HepG2 (cell line): ENCODE data around the gene PPP1R18. TPM values are rescaled to one million over a fixed set of nuclear protein-coding genes. Genes with fewer than 3 reads are reported as not detected.
"Not testable (repeated sequence)": the region's sequence is repeated elsewhere in the genome, so short reads cannot be mapped to it uniquely, and the experiment has no call there.

Experiments
- FOXA3 ChIP-seq: IDR thresholded peaks from 2 replicates; pipeline ENCODE4 v1.6.1; 2016; ENCODE audit warnings: missing genetic modification reagents, missing compliant biosample characterization
- POGZ ChIP-seq: sonication (generic); formaldehyde crosslinking; IDR thresholded peaks from 2 replicates; pipeline ENCODE4 v1.4.0; 2020; ENCODE audit warnings: mild to moderate bottlenecking, missing genetic modification reagents
- SAP130 ChIP-seq: IDR thresholded peaks from 2 replicates; pipeline ENCODE4 v1.6.1; 2016; ENCODE audit warnings: low read depth
- SOX6 ChIP-seq, 2 experiments: fragments of 450-650 bp in 1 of 2; sonication (generic) in 1 of 2; formaldehyde crosslinking in 1 of 2; IDR thresholded peaks; 2 replicates each; pipeline versions ENCODE4 v1.4.0 to v1.6.1; 2017 to 2020; ENCODE audit warnings: antibody characterized with exemption in 1 of 2, mild to moderate bottlenecking in 1 of 2, missing genetic modification reagents in 1 of 2
- ZBTB4 ChIP-seq: sonication (generic); formaldehyde crosslinking; IDR thresholded peaks from 2 replicates; pipeline ENCODE4 v1.4.0; 2020; ENCODE audit warnings: missing genetic modification reagents, mild to moderate bottlenecking, borderline replicate concordance
- ZMYM3 ChIP-seq: sonication (generic); formaldehyde crosslinking; IDR thresholded peaks from 2 replicates; pipeline ENCODE4 v1.5.1; 2020; ENCODE audit warnings: mild to moderate bottlenecking, missing genetic modification reagents
- ZNF644 ChIP-seq: IDR thresholded peaks from 2 replicates; pipeline ENCODE4 v1.6.1; 2016; ENCODE audit warnings: low read depth
- polyA plus RNA-seq, 8 experiments: library from polyadenylated mRNA; depleted of rRNA in 3 of 8; stranded (reverse) in 7 of 8; unstranded in 1 of 8; fragments of >200 nt; fragmentation: Illumina TruSeq in 4 of 8; extraction: Trizol in 4 of 8; gene quantifications; 2 replicates each; pipeline versions ENCODE4 v1.2.1 to v1.2.3, GENCODE V29; 2011 to 2016; ENCODE audit warnings: low read depth in 4 of 8, missing spikeins in 1 of 8, mixed read lengths in 1 of 8; ENCODE audit not compliant: insufficient read depth in 1 of 8
- total RNA-seq, 5 experiments: library from RNA; depleted of rRNA; stranded (reverse); fragments of >200 nt; fragmentation: Illumina TruSeq; extraction: Trizol; gene quantifications; 2 replicates each; pipeline ENCODE4 v1.2.3, GENCODE V29; 2016; ENCODE audit warnings: low read depth in 1 of 5
- TF ChIP-seq, protein P1 (sequence below): IDR thresholded peaks from 2 replicates; pipeline ENCODE4 v1.4.0; 2020; ENCODE audit warnings: mild to moderate bottlenecking, missing genetic modification reagents
- TF ChIP-seq, protein P2 (sequence below): sonication (generic); formaldehyde crosslinking; IDR thresholded peaks from 2 replicates; pipeline ENCODE4 v1.5.1; 2020; ENCODE audit warnings: mild to moderate bottlenecking, missing genetic modification reagents, moderate library complexity

Gene PPP1R18
- total and polyA plus RNA-seq, 2 of the 13 experiments (the other 11 are each of a cell fraction or from before 2014, with no cell fraction given) = 4.9 to 9.2 TPM

- TF ChIP-seq ZNF644 (CRISPR knock-in tag) (peak; percentile 59; the same call in 1 of the 2 replicates), FOXA3 (CRISPR knock-in tag) (0 out of 2 replicates have a peak, but pooled peaks have one; percentile 12), ZMYM3 (peak; percentile 66; the same call in 1 of the 2 replicates), ZBTB4 (peak; percentile 49; the same call in 1 of the 2 replicates), SOX6 (CRISPR knock-in tag; IDR thresholded peaks at IDR 0.05) (peak; percentile 49), POGZ (CRISPR knock-in tag) (0 out of 2 replicates have a peak, but pooled peaks have one; percentile 14), SAP130 (CRISPR knock-in tag) (0 out of 2 replicates have a peak, but pooled peaks have one; percentile 17)
- TF ChIP-seq, protein P1, sequence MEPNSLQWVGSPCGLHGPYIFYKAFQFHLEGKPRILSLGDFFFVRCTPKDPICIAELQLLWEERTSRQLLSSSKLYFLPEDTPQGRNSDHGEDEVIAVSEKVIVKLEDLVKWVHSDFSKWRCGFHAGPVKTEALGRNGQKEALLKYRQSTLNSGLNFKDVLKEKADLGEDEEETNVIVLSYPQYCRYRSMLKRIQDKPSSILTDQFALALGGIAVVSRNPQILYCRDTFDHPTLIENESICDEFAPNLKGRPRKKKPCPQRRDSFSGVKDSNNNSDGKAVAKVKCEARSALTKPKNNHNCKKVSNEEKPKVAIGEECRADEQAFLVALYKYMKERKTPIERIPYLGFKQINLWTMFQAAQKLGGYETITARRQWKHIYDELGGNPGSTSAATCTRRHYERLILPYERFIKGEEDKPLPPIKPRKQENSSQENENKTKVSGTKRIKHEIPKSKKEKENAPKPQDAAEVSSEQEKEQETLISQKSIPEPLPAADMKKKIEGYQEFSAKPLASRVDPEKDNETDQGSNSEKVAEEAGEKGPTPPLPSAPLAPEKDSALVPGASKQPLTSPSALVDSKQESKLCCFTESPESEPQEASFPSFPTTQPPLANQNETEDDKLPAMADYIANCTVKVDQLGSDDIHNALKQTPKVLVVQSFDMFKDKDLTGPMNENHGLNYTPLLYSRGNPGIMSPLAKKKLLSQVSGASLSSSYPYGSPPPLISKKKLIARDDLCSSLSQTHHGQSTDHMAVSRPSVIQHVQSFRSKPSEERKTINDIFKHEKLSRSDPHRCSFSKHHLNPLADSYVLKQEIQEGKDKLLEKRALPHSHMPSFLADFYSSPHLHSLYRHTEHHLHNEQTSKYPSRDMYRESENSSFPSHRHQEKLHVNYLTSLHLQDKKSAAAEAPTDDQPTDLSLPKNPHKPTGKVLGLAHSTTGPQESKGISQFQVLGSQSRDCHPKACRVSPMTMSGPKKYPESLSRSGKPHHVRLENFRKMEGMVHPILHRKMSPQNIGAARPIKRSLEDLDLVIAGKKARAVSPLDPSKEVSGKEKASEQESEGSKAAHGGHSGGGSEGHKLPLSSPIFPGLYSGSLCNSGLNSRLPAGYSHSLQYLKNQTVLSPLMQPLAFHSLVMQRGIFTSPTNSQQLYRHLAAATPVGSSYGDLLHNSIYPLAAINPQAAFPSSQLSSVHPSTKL (CRISPR knock-in tag) = peak; percentile 23; the same call in 1 of the 2 replicates
- not testable (repeated sequence) for TF ChIP-seq SOX6 (IDR thresholded peaks at IDR 0.05)
- TF ChIP-seq, protein P2, sequence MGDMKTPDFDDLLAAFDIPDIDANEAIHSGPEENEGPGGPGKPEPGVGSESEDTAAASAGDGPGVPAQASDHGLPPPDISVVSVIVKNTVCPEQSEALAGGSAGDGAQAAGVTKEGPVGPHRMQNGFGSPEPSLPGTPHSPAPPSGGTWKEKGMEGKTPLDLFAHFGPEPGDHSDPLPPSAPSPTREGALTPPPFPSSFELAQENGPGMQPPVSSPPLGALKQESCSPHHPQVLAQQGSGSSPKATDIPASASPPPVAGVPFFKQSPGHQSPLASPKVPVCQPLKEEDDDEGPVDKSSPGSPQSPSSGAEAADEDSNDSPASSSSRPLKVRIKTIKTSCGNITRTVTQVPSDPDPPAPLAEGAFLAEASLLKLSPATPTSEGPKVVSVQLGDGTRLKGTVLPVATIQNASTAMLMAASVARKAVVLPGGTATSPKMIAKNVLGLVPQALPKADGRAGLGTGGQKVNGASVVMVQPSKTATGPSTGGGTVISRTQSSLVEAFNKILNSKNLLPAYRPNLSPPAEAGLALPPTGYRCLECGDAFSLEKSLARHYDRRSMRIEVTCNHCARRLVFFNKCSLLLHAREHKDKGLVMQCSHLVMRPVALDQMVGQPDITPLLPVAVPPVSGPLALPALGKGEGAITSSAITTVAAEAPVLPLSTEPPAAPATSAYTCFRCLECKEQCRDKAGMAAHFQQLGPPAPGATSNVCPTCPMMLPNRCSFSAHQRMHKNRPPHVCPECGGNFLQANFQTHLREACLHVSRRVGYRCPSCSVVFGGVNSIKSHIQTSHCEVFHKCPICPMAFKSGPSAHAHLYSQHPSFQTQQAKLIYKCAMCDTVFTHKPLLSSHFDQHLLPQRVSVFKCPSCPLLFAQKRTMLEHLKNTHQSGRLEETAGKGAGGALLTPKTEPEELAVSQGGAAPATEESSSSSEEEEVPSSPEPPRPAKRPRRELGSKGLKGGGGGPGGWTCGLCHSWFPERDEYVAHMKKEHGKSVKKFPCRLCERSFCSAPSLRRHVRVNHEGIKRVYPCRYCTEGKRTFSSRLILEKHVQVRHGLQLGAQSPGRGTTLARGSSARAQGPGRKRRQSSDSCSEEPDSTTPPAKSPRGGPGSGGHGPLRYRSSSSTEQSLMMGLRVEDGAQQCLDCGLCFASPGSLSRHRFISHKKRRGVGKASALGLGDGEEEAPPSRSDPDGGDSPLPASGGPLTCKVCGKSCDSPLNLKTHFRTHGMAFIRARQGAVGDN (CRISPR knock-in tag) = peak; percentile 46
- TF ChIP-seq, all 625 proteins: peak for 23; not testable (repeated sequence) for 602
Observed at GRCh38 chr6:30657922-30658321, 28.5 kb downstream of the PPP1R18 start (continued).
